C4-2B (cell line): ENCODE results near the gene DYDC2.

Experiments used
- H3K27ac ChIP-seq: fragments of 450-650 bp; 2 replicates; pipeline ENCODE4 v1.5.1; 2017
- ZFX ChIP-seq: fragments of 450-650 bp; IDR thresholded peaks from 2 replicates; pipeline ENCODE4 v1.6.1; 2017
- TF ChIP-seq, protein P1 (sequence below): fragments of 450-650 bp; conservative IDR thresholded peaks from 2 replicates; pipeline ENCODE4 v1.5.1; 2017; ENCODE audit warnings: mild to moderate bottlenecking

The DYDC2 gene

DNA sequence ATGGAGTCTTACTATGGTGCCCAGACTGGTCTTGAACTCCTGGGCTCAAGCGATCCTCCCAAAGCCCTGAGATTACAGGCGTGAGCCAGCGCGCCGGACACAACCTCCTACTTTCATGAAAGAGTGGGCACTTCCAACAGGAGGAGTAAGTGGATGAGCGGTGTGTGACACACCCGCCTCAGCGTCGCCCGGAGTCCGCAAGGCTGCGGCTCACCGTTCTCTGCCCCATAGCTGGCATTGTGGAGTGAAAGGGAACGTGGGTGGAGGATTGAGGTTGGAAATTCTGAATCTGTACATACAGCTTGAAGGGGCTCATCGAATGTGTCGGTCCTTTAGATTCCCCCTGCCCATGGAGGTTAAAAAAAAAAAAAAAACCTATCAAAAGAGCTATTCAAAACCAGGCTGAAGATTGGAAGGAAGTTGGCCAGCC is 51.2 kb downstream of the DYDC2 start:
- no peak overlapping the region for H3K27ac ChIP-seq
- no peak for TF ChIP-seq ZFX
- TF ChIP-seq, protein P1, sequence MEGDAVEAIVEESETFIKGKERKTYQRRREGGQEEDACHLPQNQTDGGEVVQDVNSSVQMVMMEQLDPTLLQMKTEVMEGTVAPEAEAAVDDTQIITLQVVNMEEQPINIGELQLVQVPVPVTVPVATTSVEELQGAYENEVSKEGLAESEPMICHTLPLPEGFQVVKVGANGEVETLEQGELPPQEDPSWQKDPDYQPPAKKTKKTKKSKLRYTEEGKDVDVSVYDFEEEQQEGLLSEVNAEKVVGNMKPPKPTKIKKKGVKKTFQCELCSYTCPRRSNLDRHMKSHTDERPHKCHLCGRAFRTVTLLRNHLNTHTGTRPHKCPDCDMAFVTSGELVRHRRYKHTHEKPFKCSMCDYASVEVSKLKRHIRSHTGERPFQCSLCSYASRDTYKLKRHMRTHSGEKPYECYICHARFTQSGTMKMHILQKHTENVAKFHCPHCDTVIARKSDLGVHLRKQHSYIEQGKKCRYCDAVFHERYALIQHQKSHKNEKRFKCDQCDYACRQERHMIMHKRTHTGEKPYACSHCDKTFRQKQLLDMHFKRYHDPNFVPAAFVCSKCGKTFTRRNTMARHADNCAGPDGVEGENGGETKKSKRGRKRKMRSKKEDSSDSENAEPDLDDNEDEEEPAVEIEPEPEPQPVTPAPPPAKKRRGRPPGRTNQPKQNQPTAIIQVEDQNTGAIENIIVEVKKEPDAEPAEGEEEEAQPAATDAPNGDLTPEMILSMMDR = no peak

DNA sequence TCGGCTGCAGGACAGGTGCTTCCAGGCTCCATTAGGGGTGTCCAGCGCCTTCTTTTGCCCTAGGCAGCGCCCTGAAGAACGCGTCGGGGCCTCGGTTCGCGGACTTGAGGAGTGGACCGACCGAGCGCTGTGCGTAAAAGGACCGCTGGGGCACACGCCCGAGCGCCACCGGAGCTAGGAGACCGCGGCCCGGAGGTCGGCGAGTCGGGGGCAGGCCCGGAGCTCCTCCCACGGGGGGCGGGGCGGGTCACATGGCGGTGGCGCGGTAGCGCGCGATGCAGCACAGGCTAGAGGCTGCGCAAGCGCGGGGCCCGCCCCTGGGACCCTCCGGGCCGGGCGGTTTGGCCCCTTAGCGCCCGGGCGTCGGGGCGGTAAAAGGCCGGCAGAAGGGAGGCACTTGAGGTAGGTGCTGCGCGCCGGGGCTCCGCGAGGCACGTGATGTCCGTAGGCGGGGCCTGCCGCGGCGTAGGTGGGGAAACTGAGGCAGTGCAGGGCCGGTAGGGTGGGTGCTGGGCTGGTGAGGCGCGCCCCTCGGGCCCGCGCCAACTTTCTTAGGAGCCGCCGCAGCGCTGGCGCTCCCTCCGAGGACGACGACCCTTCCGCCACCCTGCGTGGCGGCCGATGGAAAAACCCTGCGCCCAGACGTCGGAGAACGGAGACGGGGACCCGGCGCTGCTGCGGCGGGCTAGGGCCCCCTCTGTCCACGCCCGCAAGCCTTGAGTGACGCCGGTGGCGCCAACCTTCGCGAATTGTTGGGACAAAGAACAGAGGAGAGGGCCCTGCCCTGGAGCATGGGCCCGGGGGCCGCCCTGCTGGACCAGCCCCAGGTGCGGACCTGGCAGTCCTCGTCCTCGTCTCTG is 51.9 kb downstream of the DYDC2 start, which contains the start of gene PRXL2A:
Gene PRXL2A (plus strand): TSS at position 310 of the 860 bp plus-strand sequence. CDS start 11,917 bp downstream, outside the sequence.
- TF ChIP-seq, protein P1 = no peak
- TF ChIP-seq ZFX = no peak
- H3K27ac ChIP-seq = no peak within 1 kb of the TSS

DNA sequence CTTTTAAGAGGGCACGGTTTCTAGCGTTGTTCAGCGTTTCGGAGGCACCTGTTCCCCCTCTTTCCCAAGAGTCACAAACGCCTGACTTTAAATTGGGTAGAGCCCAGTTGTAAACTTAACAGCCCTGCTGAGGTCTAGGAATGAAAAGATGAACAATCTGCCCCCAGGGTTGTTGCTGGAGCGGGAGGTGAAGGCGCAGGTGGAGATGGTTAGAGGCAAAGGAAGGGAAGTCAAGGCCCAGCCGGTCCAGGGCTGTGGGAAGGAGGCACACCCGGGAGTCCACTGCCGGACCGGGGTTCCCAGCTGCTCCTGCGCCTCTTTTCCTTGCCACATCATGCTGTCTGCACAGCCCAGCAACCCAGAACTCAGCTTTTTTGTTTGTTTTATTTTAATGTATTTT is 52.5 kb downstream of the DYDC2 start:
- no peak overlapping the region for H3K27ac ChIP-seq
- TF ChIP-seq ZFX = no peak
- TF ChIP-seq, protein P1 = no peak

- TF ChIP-seq, protein P1 = no peak
- TF ChIP-seq ZFX = no peak
- H3K27ac ChIP-seq = no peak overlapping the region
Measured at GRCh38 chr10:80410122-80410521, 53.5 kb downstream of the DYDC2 start.

DNA sequence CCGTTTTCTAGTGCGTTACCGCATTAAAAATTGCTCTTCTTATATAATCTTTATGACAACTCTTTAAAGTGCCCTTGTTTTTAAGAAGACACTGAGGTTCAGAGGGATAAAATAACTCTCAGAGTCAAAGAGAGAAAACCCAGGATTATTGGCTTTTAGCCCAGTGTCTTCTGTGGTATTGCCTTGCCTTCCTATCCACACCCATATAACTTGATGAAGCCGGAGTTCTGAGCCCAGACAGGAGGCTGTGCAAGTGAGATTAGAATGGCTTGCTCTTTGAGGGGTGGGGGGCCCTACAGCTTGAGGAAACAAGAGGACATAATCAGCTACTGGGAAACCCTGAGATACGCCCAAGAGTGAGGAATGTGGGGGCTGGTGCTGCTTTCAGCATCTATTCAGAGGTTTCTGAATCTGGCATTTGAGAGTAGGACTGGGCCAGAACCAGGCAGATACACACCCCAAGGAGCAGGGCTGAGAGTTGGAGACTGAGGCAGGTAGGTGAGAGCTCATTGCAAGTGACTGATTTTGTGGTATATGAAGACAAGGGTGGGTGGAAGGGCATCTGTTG is 54.1 kb downstream of the DYDC2 start:
- no peak for TF ChIP-seq ZFX
- TF ChIP-seq, protein P1 = no peak
- H3K27ac ChIP-seq = no peak overlapping the region

DNA sequence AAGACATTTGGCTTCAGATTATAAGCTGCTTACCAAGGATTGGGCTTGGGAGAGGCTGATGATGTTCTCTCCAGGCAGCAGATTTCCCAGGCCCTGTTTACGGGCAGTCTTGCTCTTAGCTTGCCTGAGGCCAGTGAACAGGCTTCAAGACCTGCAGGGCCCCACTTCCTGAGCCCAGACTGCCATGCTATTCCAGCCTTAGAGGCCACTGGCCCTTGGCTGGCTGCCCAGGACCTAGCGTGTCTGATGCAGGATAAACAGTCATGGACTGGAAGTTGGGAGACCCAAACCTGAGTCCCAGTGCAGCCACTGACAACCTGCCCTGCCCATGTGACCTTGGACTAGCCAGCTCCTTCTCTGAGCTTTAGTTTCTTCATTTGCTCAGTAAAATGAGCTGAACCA is 54.7 kb downstream of the DYDC2 start:
- TF ChIP-seq, protein P1 = no peak
- no peak for TF ChIP-seq ZFX
- H3K27ac ChIP-seq = no peak overlapping the region

- H3K27ac ChIP-seq = no peak overlapping the region
- TF ChIP-seq ZFX = no peak
- TF ChIP-seq, protein P1 = no peak
Measured at GRCh38 chr10:80411681-80412220, 55.2 kb downstream of the DYDC2 start.
